WTC11 (cell line): ENCODE measurements around the gene CCAR1.
"Not testable (repeated sequence)": the region's sequence is repeated elsewhere in the genome, so short reads cannot be mapped to it uniquely, and the experiment has no call there.

ENCODE experiments used
- NFYB ChIP-seq: sonication (generic); formaldehyde crosslinking; conservative IDR thresholded peaks from 2 replicates; pipeline ENCODE4 v1.8.0; 2022; ENCODE audit warnings: low read depth, missing genetic modification reagents
- SP1 ChIP-seq: sonication (generic); formaldehyde crosslinking; conservative IDR thresholded peaks from 2 replicates; pipeline ENCODE4 v1.8.1; 2022; ENCODE audit warnings: missing genetic modification reagents
- ZNF263 ChIP-seq: sonication (generic); formaldehyde crosslinking; IDR thresholded peaks from 2 replicates; pipeline ENCODE4 v1.8.1; 2022; ENCODE audit warnings: low read depth, mild to moderate bottlenecking, moderate library complexity, missing genetic modification reagents
- TF ChIP-seq, protein P1 (sequence below): fragments of 200-600 bp; IDR thresholded peaks from 2 replicates; pipeline ENCODE4 v1.8.0; 2022; ENCODE audit warnings: antibody characterized with exemption

DNA sequence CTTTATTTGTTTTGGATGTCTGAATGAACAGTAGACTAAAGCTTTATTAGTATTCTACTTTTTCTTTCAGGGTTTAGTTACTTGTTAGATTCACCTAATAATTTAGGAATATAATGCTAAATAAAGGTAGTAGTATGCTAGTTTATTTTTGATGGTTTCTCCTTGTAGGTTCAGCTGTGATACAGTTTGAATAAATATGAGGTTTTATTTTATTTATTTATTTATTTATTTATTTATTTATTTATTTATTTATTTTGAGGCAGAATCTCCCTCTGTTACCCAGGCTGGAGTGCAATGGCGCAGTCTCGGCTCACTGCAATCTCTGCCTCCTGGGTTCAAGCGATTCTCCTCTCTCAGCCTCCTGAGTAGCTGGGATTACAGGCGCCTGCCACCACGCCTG is 19.6 kb downstream of the CCAR1 start:
- TF ChIP-seq NFYB; SP1 (CRISPR knock-in tag); ZNF263 (CRISPR knock-in tag): not testable (repeated sequence)
- TF ChIP-seq, protein P1, sequence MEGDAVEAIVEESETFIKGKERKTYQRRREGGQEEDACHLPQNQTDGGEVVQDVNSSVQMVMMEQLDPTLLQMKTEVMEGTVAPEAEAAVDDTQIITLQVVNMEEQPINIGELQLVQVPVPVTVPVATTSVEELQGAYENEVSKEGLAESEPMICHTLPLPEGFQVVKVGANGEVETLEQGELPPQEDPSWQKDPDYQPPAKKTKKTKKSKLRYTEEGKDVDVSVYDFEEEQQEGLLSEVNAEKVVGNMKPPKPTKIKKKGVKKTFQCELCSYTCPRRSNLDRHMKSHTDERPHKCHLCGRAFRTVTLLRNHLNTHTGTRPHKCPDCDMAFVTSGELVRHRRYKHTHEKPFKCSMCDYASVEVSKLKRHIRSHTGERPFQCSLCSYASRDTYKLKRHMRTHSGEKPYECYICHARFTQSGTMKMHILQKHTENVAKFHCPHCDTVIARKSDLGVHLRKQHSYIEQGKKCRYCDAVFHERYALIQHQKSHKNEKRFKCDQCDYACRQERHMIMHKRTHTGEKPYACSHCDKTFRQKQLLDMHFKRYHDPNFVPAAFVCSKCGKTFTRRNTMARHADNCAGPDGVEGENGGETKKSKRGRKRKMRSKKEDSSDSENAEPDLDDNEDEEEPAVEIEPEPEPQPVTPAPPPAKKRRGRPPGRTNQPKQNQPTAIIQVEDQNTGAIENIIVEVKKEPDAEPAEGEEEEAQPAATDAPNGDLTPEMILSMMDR: not testable (repeated sequence)
